ENCODE measurements around the gene OR6M1. TPM values are rescaled to one million over a fixed set of nuclear protein-coding genes. Genes with fewer than 3 reads are reported as not detected.

Gene OR6M1
- not detected for polyA plus RNA-seq

GRCh38 chr11:123806249-123806648, at the start of gene OR6M1:
Gene OR6M1 (minus strand): TSS chr11:123806349. CDS start chr11:123806349, 0 bp downstream.
- no peak within 1 kb of the TSS for H3K4me3 ChIP-seq (ENCODE audit: low read depth in 1 of 2, low read length in 2 of 2)
- 74 to 75% methylated on average over 4 of the region's 4 CpGs for whole genome bisulfite sequencing, 2 donors
- no peaks in the 10 kb centered on the region for H3K27me3 ChIP-seq (ENCODE audit: control insufficient read depth in 1 of 2, insufficient read depth in 2 of 2, low read length in 2 of 2)
- no peaks in the 10 kb centered on the region for H3K36me3 ChIP-seq (ENCODE audit: control insufficient read depth in 2 of 2, insufficient read depth in 2 of 2, low read length in 1 of 2)
- H3K4me1 ChIP-seq (ENCODE audit: control insufficient read depth in 2 of 2, insufficient read depth in 2 of 2, low read length in 1 of 2): no peaks in the 10 kb centered on the region
- H3K9me3 ChIP-seq (ENCODE audit: control insufficient read depth in 2 of 2, insufficient read depth in 1 of 2, low read depth in 1 of 2, low read length in 1 of 2): no peaks in the 10 kb centered on the region
- H3K27ac ChIP-seq (ENCODE audit: low read depth in 2 of 2, low read length in 1 of 2): no peak within 1 kb of the TSS

- Histone ChIP-seq H3K27me3 (ENCODE audit: control insufficient read depth in 1 of 2, insufficient read depth in 2 of 2, low read length in 2 of 2) (no peaks in the 10 kb centered on the region), H3K27ac (ENCODE audit: low read depth in 2 of 2, low read length in 1 of 2) (no peak overlapping the region), H3K36me3 (ENCODE audit: control insufficient read depth in 2 of 2, insufficient read depth in 2 of 2, low read length in 1 of 2) (no peaks in the 10 kb centered on the region), H3K4me1 (ENCODE audit: control insufficient read depth in 2 of 2, insufficient read depth in 2 of 2, low read length in 1 of 2) (no peaks in the 10 kb centered on the region), H3K9me3 (ENCODE audit: control insufficient read depth in 2 of 2, insufficient read depth in 1 of 2, low read depth in 1 of 2, low read length in 1 of 2) (peaks cover 10 to 12% of the 10 kb centered on the region in 2 donors), H3K4me3 (ENCODE audit: low read depth in 1 of 2, low read length in 2 of 2) (no peak overlapping the region)
- 92 to 98% methylated on average over 2 of the region's 2 CpGs for whole genome bisulfite sequencing, 2 donors
Observed at GRCh38 chr11:123853038-123853437, 46.9 kb upstream of the OR6M1 start.

- Histone ChIP-seq H3K9me3 (ENCODE audit: control insufficient read depth in 2 of 2, insufficient read depth in 1 of 2, low read depth in 1 of 2, low read length in 1 of 2) (peaks cover 10 to 12% of the 10 kb centered on the region in 2 donors), H3K27ac (ENCODE audit: low read depth in 2 of 2, low read length in 1 of 2) (no peak overlapping the region), H3K27me3 (ENCODE audit: control insufficient read depth in 1 of 2, insufficient read depth in 2 of 2, low read length in 2 of 2) (no peaks in the 10 kb centered on the region), H3K4me3 (ENCODE audit: low read depth in 1 of 2, low read length in 2 of 2) (no peak overlapping the region), H3K4me1 (ENCODE audit: control insufficient read depth in 2 of 2, insufficient read depth in 2 of 2, low read length in 1 of 2) (no peaks in the 10 kb centered on the region), H3K36me3 (ENCODE audit: control insufficient read depth in 2 of 2, insufficient read depth in 2 of 2, low read length in 1 of 2) (no peaks in the 10 kb centered on the region)
Observed at GRCh38 chr11:123852321-123852720, 46.2 kb upstream of the OR6M1 start.

- Histone ChIP-seq H3K27me3 (ENCODE audit: control insufficient read depth in 1 of 2, insufficient read depth in 2 of 2, low read length in 2 of 2) (no peaks in the 10 kb centered on the region), H3K4me1 (ENCODE audit: control insufficient read depth in 2 of 2, insufficient read depth in 2 of 2, low read length in 1 of 2) (no peaks in the 10 kb centered on the region), H3K27ac (ENCODE audit: low read depth in 2 of 2, low read length in 1 of 2) (no peak overlapping the region), H3K36me3 (ENCODE audit: control insufficient read depth in 2 of 2, insufficient read depth in 2 of 2, low read length in 1 of 2) (no peaks in the 10 kb centered on the region), H3K9me3 (ENCODE audit: control insufficient read depth in 2 of 2, insufficient read depth in 1 of 2, low read depth in 1 of 2, low read length in 1 of 2) (peaks cover 10 to 12% of the 10 kb centered on the region in 2 donors), H3K4me3 (ENCODE audit: low read depth in 1 of 2, low read length in 2 of 2) (no peak overlapping the region)
- 88 to 93% methylated on average over 4 of the region's 4 CpGs for WGBS, 2 donors
Observed at GRCh38 chr11:123851110-123851509, 45.0 kb upstream of the OR6M1 start.

GRCh38 chr11:123841174-123841573, 35.0 kb upstream of the OR6M1 start:
- Histone ChIP-seq H3K36me3 (ENCODE audit: control insufficient read depth in 2 of 2, insufficient read depth in 2 of 2, low read length in 1 of 2) (no peaks in the 10 kb centered on the region), H3K9me3 (ENCODE audit: control insufficient read depth in 2 of 2, insufficient read depth in 1 of 2, low read depth in 1 of 2, low read length in 1 of 2) (peaks cover 0 to 2% of the 10 kb centered on the region in 2 donors), H3K27me3 (ENCODE audit: control insufficient read depth in 1 of 2, insufficient read depth in 2 of 2, low read length in 2 of 2) (peaks cover 0 to 2% of the 10 kb centered on the region in 2 donors), H3K4me1 (ENCODE audit: control insufficient read depth in 2 of 2, insufficient read depth in 2 of 2, low read length in 1 of 2) (no peaks in the 10 kb centered on the region), H3K4me3 (ENCODE audit: low read depth in 1 of 2, low read length in 2 of 2) (no peak overlapping the region), H3K27ac (ENCODE audit: low read depth in 2 of 2, low read length in 1 of 2) (no peak overlapping the region)
- WGBS, 2 donors: 74 to 82% methylated on average over 6 of the region's 6 CpGs

GRCh38 chr11:123839131-123839530, 33.0 kb upstream of the OR6M1 start:
- H3K9me3 ChIP-seq (ENCODE audit: control insufficient read depth in 2 of 2, insufficient read depth in 1 of 2, low read depth in 1 of 2, low read length in 1 of 2): peaks cover 0 to 2% of the 10 kb centered on the region in 2 donors
- H3K27ac ChIP-seq (ENCODE audit: low read depth in 2 of 2, low read length in 1 of 2): no peak overlapping the region
- H3K4me1 ChIP-seq (ENCODE audit: control insufficient read depth in 2 of 2, insufficient read depth in 2 of 2, low read length in 1 of 2): no peaks in the 10 kb centered on the region
- H3K36me3 ChIP-seq (ENCODE audit: control insufficient read depth in 2 of 2, insufficient read depth in 2 of 2, low read length in 1 of 2): no peaks in the 10 kb centered on the region
- H3K27me3 ChIP-seq (ENCODE audit: control insufficient read depth in 1 of 2, insufficient read depth in 2 of 2, low read length in 2 of 2): no peaks in the 10 kb centered on the region
- no peak overlapping the region for H3K4me3 ChIP-seq (ENCODE audit: low read depth in 1 of 2, low read length in 2 of 2)
- WGBS, 2 donors: 82 to 84% methylated on average over 5 of the region's 5 CpGs

GRCh38 chr11:123838659-123839058, 32.5 kb upstream of the OR6M1 start:
- 45 to 47% methylated on average over 1 of the region's 1 CpG for WGBS, 2 donors
- H3K9me3 ChIP-seq (ENCODE audit: control insufficient read depth in 2 of 2, insufficient read depth in 1 of 2, low read depth in 1 of 2, low read length in 1 of 2): peaks cover 0 to 2% of the 10 kb centered on the region in 2 donors
- H3K27me3 ChIP-seq (ENCODE audit: control insufficient read depth in 1 of 2, insufficient read depth in 2 of 2, low read length in 2 of 2): no peaks in the 10 kb centered on the region
- H3K36me3 ChIP-seq (ENCODE audit: control insufficient read depth in 2 of 2, insufficient read depth in 2 of 2, low read length in 1 of 2): no peaks in the 10 kb centered on the region
- H3K27ac ChIP-seq (ENCODE audit: low read depth in 2 of 2, low read length in 1 of 2): no peak overlapping the region
- no peaks in the 10 kb centered on the region for H3K4me1 ChIP-seq (ENCODE audit: control insufficient read depth in 2 of 2, insufficient read depth in 2 of 2, low read length in 1 of 2)
- no peak overlapping the region for H3K4me3 ChIP-seq (ENCODE audit: low read depth in 1 of 2, low read length in 2 of 2)

- H3K27ac ChIP-seq (ENCODE audit: low read depth in 2 of 2, low read length in 1 of 2): no peak overlapping the region
- H3K27me3 ChIP-seq (ENCODE audit: control insufficient read depth in 1 of 2, insufficient read depth in 2 of 2, low read length in 2 of 2): no peaks in the 10 kb centered on the region
- H3K4me3 ChIP-seq (ENCODE audit: low read depth in 1 of 2, low read length in 2 of 2): no peak overlapping the region
- no peaks in the 10 kb centered on the region for H3K4me1 ChIP-seq (ENCODE audit: control insufficient read depth in 2 of 2, insufficient read depth in 2 of 2, low read length in 1 of 2)
- no peaks in the 10 kb centered on the region for H3K36me3 ChIP-seq (ENCODE audit: control insufficient read depth in 2 of 2, insufficient read depth in 2 of 2, low read length in 1 of 2)
- WGBS, 2 donors: 33 to 38% methylated on average over 3 of the region's 3 CpGs
- H3K9me3 ChIP-seq (ENCODE audit: control insufficient read depth in 2 of 2, insufficient read depth in 1 of 2, low read depth in 1 of 2, low read length in 1 of 2): peaks cover 0 to 2% of the 10 kb centered on the region in 2 donors
Observed at GRCh38 chr11:123838199-123838598, 32.0 kb upstream of the OR6M1 start.

GRCh38 chr11:123833095-123833494, 26.9 kb upstream of the OR6M1 start:
- Histone ChIP-seq H3K27me3 (ENCODE audit: control insufficient read depth in 1 of 2, insufficient read depth in 2 of 2, low read length in 2 of 2) (no peaks in the 10 kb centered on the region), H3K4me3 (ENCODE audit: low read depth in 1 of 2, low read length in 2 of 2) (no peak overlapping the region), H3K4me1 (ENCODE audit: control insufficient read depth in 2 of 2, insufficient read depth in 2 of 2, low read length in 1 of 2) (no peaks in the 10 kb centered on the region), H3K36me3 (ENCODE audit: control insufficient read depth in 2 of 2, insufficient read depth in 2 of 2, low read length in 1 of 2) (no peaks in the 10 kb centered on the region), H3K9me3 (ENCODE audit: control insufficient read depth in 2 of 2, insufficient read depth in 1 of 2, low read depth in 1 of 2, low read length in 1 of 2) (peaks cover 0 to 2% of the 10 kb centered on the region in 2 donors), H3K27ac (ENCODE audit: low read depth in 2 of 2, low read length in 1 of 2) (no peak overlapping the region)
- 74 to 84% methylated on average over 2 of the region's 2 CpGs for WGBS, 2 donors

- WGBS, 2 donors: 84 to 86% methylated on average over 7 of the region's 7 CpGs
- H3K4me3 ChIP-seq (ENCODE audit: low read depth in 1 of 2, low read length in 2 of 2): no peak overlapping the region
- H3K9me3 ChIP-seq (ENCODE audit: control insufficient read depth in 2 of 2, insufficient read depth in 1 of 2, low read depth in 1 of 2, low read length in 1 of 2): peaks cover 0 to 2% of the 10 kb centered on the region in 2 donors
- no peaks in the 10 kb centered on the region for H3K36me3 ChIP-seq (ENCODE audit: control insufficient read depth in 2 of 2, insufficient read depth in 2 of 2, low read length in 1 of 2)
- no peaks in the 10 kb centered on the region for H3K27me3 ChIP-seq (ENCODE audit: control insufficient read depth in 1 of 2, insufficient read depth in 2 of 2, low read length in 2 of 2)
- no peak overlapping the region for H3K27ac ChIP-seq (ENCODE audit: low read depth in 2 of 2, low read length in 1 of 2)
- H3K4me1 ChIP-seq (ENCODE audit: control insufficient read depth in 2 of 2, insufficient read depth in 2 of 2, low read length in 1 of 2): no peaks in the 10 kb centered on the region
Observed at GRCh38 chr11:123829745-123830144, 23.6 kb upstream of the OR6M1 start.

All from esophagus (tissue), 2 donors.